DMS53 treated with DMSO at 0.1 percent for 48 hours (cell line): Measurements from ENCODE around the gene PIP5KL1.

Experiments
- DNase-seq: peaks from one replicate; lab custom pipeline; 2025; ENCODE audit not compliant: unreplicated experiment; lab: John Stamatoyannopoulos, UW

PIP5KL1 gene

GRCh38 chr9:127875306-127875966, 55.1 kb downstream of the PIP5KL1 start:
- DNase-seq = no peak

- no peak for DNase-seq
Observed at GRCh38 chr9:127874301-127875221, 56.0 kb downstream of the PIP5KL1 start.

- DNase-seq = no peak
Observed at GRCh38 chr9:127873886-127874285, 56.7 kb downstream of the PIP5KL1 start.

- DNase-seq = no peak
Observed at GRCh38 chr9:127873223-127873691, 57.3 kb downstream of the PIP5KL1 start.

GRCh38 chr9:127872369-127873222, 58.0 kb downstream of the PIP5KL1 start:
- no peak for DNase-seq

GRCh38 chr9:127871531-127871930, 59.0 kb downstream of the PIP5KL1 start:
- DNase-seq = no peak

GRCh38 chr9:127870887-127871286, 59.7 kb downstream of the PIP5KL1 start:
- no peak for DNase-seq
